Mesendoderm (in vitro differentiated cells): ENCODE data around the gene FAM219A.
"Not testable (repeated sequence)": the region's sequence is repeated elsewhere in the genome, so short reads cannot be mapped to it uniquely, and the experiment has no call there.

Experiments used
- DNase-seq: peaks from one replicate; pipeline ENCODE4 v3.0.0; 2013
- H2AK5ac ChIP-seq: 2 replicates; pipeline ENCODE4 v1.6.1; 2013; ENCODE audit warnings: low read length, inconsistent platforms
- H2BK120ac ChIP-seq: 2 replicates; pipeline ENCODE4 v1.6.1; 2013; ENCODE audit warnings: low read depth, mild to moderate bottlenecking, low read length, moderate library complexity, mixed read lengths
- H2BK15ac ChIP-seq: replicated peaks from 2 replicates; pipeline ENCODE4 v1.6.1; 2013; ENCODE audit warnings: low read depth, mild to moderate bottlenecking, moderate library complexity
- H2BK5ac ChIP-seq: 2 replicates; pipeline ENCODE4 v1.6.1; 2013; ENCODE audit warnings: low read length, inconsistent platforms
- H3K18ac ChIP-seq: 2 replicates; pipeline ENCODE4 v1.6.1; 2013; ENCODE audit warnings: mild to moderate bottlenecking, low read length, mixed read lengths
- H3K23ac ChIP-seq: one replicate; pipeline ENCODE4 v1.6.1; 2013; ENCODE audit warnings: low read length
- H3K27ac ChIP-seq: 2 replicates; pipeline ENCODE4 v1.5.1; 2013; ENCODE audit warnings: low read depth, mild to moderate bottlenecking, inconsistent platforms, low read length, moderate library complexity
- H3K27me3 ChIP-seq: 2 replicates; pipeline ENCODE4 v1.6.1; 2013; ENCODE audit warnings: low read length, control low read depth, mild to moderate bottlenecking, inconsistent platforms; ENCODE audit not compliant: insufficient read depth, poor library complexity
- H3K36me3 ChIP-seq: 2 replicates; pipeline ENCODE4 v1.6.1; 2013; ENCODE audit warnings: low read length, inconsistent platforms; ENCODE audit not compliant: control insufficient read depth, insufficient read depth
- H3K4ac ChIP-seq: one replicate; pipeline ENCODE4 v1.6.1; 2013; ENCODE audit warnings: low read depth, mild to moderate bottlenecking, low read length, moderate library complexity
- H3K4me1 ChIP-seq: 2 replicates; pipeline ENCODE4 v1.6.1; 2013; ENCODE audit warnings: low read depth, low read length, inconsistent platforms; ENCODE audit not compliant: control insufficient read depth
- H3K4me2 ChIP-seq: 2 replicates; pipeline ENCODE4 v1.6.1; 2013; ENCODE audit warnings: low read length
- H3K4me3 ChIP-seq: 2 replicates; pipeline ENCODE4 v1.5.1; 2013; ENCODE audit warnings: mild to moderate bottlenecking, low read length
- H3K56ac ChIP-seq: one replicate; pipeline ENCODE4 v1.6.1; 2013; ENCODE audit warnings: low read length
- H3K79me1 ChIP-seq: 2 replicates; pipeline ENCODE4 v1.6.1; 2013; ENCODE audit warnings: low read length, inconsistent platforms
- H3K79me2 ChIP-seq: 2 replicates; pipeline ENCODE4 v1.6.1; 2013; ENCODE audit warnings: mild to moderate bottlenecking, low read length; ENCODE audit not compliant: control insufficient read depth, insufficient read depth
- H3K9ac ChIP-seq: 2 replicates; pipeline ENCODE4 v1.6.1; 2013; ENCODE audit warnings: low read length, inconsistent platforms
- H4K5ac ChIP-seq: one replicate; pipeline ENCODE4 v1.6.1; 2013; ENCODE audit warnings: low read length
- H4K8ac ChIP-seq: one replicate; pipeline ENCODE4 v1.6.1; 2013; ENCODE audit warnings: low read depth, mild to moderate bottlenecking, control low read depth, low read length, moderate library complexity
- WGBS: extraction: QIAGEN DNeasy Blood & Tissue Kit; methylation state at CpG from one replicate; pipeline ENCODE4 v1.1.7; 2013; ENCODE audit warnings: low lambda C conversion rate, missing lambda C conversion rate; ENCODE audit not compliant: insufficient coverage; ENCODE audit errors: extremely low coverage; 5-methylcytosine and 5-hydroxymethylcytosine counted together

Gene FAM219A

GRCh38 chr9:34442770-34443169 is 15.6 kb downstream of the FAM219A start:
- Histone ChIP-seq H3K27me3 (no peaks in the 10 kb centered on the region), H3K36me3 (no peaks in the 10 kb centered on the region), H2BK120ac (no peak overlapping the region), H3K56ac (no peak overlapping the region), H3K4me1 (peaks cover 6% of the 10 kb centered on the region), H3K79me1 (peaks cover 4% of the 10 kb centered on the region), H3K4ac (no peak overlapping the region), H2AK5ac (no peak overlapping the region), H4K8ac (no peak overlapping the region), H2BK15ac (no peak overlapping the region), H3K79me2 (no peaks in the 10 kb centered on the region), H3K4me2 (no peak overlapping the region), H3K4me3 (no peak overlapping the region), H3K18ac (no peak overlapping the region), H2BK5ac (no peak overlapping the region), H3K27ac (no peak overlapping the region), H3K23ac (no peak overlapping the region), H3K9ac (no peak overlapping the region), H4K5ac (no peak overlapping the region)
- DNase-seq: no peak
- 100% methylated on average over 1 of the region's 1 CpG for WGBS

GRCh38 chr9:34440017-34440416 is 18.4 kb downstream of the FAM219A start:
- Histone ChIP-seq H3K9ac (no peak overlapping the region), H3K4me1 (peaks cover 6% of the 10 kb centered on the region), H2BK15ac (no peak overlapping the region), H3K27ac (no peak overlapping the region), H3K36me3 (no peaks in the 10 kb centered on the region), H2AK5ac (no peak overlapping the region), H3K56ac (no peak overlapping the region), H4K8ac (no peak overlapping the region), H3K18ac (no peak overlapping the region), H3K79me2 (no peaks in the 10 kb centered on the region), H3K4me3 (no peak overlapping the region), H3K79me1 (peaks cover 2% of the 10 kb centered on the region), H3K23ac (no peak overlapping the region), H3K4ac (no peak overlapping the region), H3K4me2 (no peak overlapping the region), H2BK5ac (no peak overlapping the region), H4K5ac (no peak overlapping the region), H3K27me3 (no peaks in the 10 kb centered on the region), H2BK120ac (no peak overlapping the region)
- DNase-seq: no peak

- not testable (repeated sequence) for H3K27me3 ChIP-seq, H3K36me3 ChIP-seq, H4K5ac ChIP-seq, H2BK5ac ChIP-seq, H2BK15ac ChIP-seq, H3K56ac ChIP-seq, H3K79me1 ChIP-seq, H3K4me1 ChIP-seq, H3K27ac ChIP-seq, H3K4ac ChIP-seq, H3K9ac ChIP-seq, H2AK5ac ChIP-seq, H3K18ac ChIP-seq, H3K79me2 ChIP-seq, H3K23ac ChIP-seq, H4K8ac ChIP-seq, H2BK120ac ChIP-seq, H3K4me2 ChIP-seq, H3K4me3 ChIP-seq
- WGBS: no CpG with 5 or more reads among the region's 4 CpGs
- peak; percentile 20 for DNase-seq
These were observed 19.9 kb downstream of the FAM219A start for GRCh38 chr9:34438465-34438864.

- H4K8ac ChIP-seq: not testable (repeated sequence)
These were observed 20.5 kb downstream of the FAM219A start for GRCh38 chr9:34437926-34438307.

GRCh38 chr9:34437006-34437925 is 21.1 kb downstream of the FAM219A start:
- H2BK5ac ChIP-seq: no peak overlapping the region
- no peak overlapping the region for H3K4me2 ChIP-seq
- H3K27ac ChIP-seq: no peak overlapping the region
- H2AK5ac ChIP-seq: no peak overlapping the region
- no peak overlapping the region for H2BK120ac ChIP-seq
- no peaks in the 10 kb centered on the region for H3K27me3 ChIP-seq
- peak; percentile 92 for DNase-seq
- H3K23ac ChIP-seq: no peak overlapping the region
- H4K8ac ChIP-seq: no peak overlapping the region
- H3K56ac ChIP-seq: no peak overlapping the region
- no peak overlapping the region for H3K18ac ChIP-seq
- H3K4me1 ChIP-seq: no peaks in the 10 kb centered on the region
- WGBS: no CpG with 5 or more reads among the region's 14 CpGs
- no peak overlapping the region for H4K5ac ChIP-seq
- no peaks in the 10 kb centered on the region for H3K36me3 ChIP-seq
- H2BK15ac ChIP-seq: no peak overlapping the region
- no peak overlapping the region for H3K9ac ChIP-seq
- H3K4me3 ChIP-seq: no peak overlapping the region
- no peaks in the 10 kb centered on the region for H3K79me2 ChIP-seq
- no peaks in the 10 kb centered on the region for H3K79me1 ChIP-seq
- H3K4ac ChIP-seq: no peak overlapping the region

More at GRCh38 chr9:34437926-34438307, 20.5 kb downstream of the FAM219A start:
- not testable (repeated sequence) for H2AK5ac ChIP-seq, H3K27me3 ChIP-seq, H3K18ac ChIP-seq, H3K4me1 ChIP-seq, DNase-seq, H3K27ac ChIP-seq, H2BK5ac ChIP-seq, H3K36me3 ChIP-seq, H4K5ac ChIP-seq, H3K56ac ChIP-seq, H3K4me2 ChIP-seq, H3K9ac ChIP-seq, H3K4ac ChIP-seq, H3K79me2 ChIP-seq, H2BK15ac ChIP-seq, H3K4me3 ChIP-seq, H3K23ac ChIP-seq, H2BK120ac ChIP-seq, H3K79me1 ChIP-seq
- WGBS: no CpG with 5 or more reads among the region's 28 CpGs

GRCh38 chr9:34431667-34432066 is 26.7 kb downstream of the FAM219A start:
- Histone ChIP-seq H3K27me3 (no peaks in the 10 kb centered on the region), H3K27ac (no peak overlapping the region), H4K8ac (no peak overlapping the region), H3K18ac (no peak overlapping the region), H3K4me1 (no peaks in the 10 kb centered on the region), H3K4ac (no peak overlapping the region), H3K79me1 (no peaks in the 10 kb centered on the region), H3K23ac (no peak overlapping the region), H2BK15ac (no peak overlapping the region), H2AK5ac (no peak overlapping the region), H3K9ac (no peak overlapping the region), H3K79me2 (no peaks in the 10 kb centered on the region), H3K36me3 (no peaks in the 10 kb centered on the region), H4K5ac (no peak overlapping the region), H2BK120ac (no peak overlapping the region), H3K56ac (no peak overlapping the region), H3K4me3 (no peak overlapping the region), H3K4me2 (no peak overlapping the region), H2BK5ac (no peak overlapping the region)
- no peak for DNase-seq
- no CpG with 5 or more reads among the region's 2 CpGs for WGBS
